ENCODE measurements around the gene BGN. TPM values are rescaled to one million over a fixed set of nuclear protein-coding genes. Genes with fewer than 3 reads are reported as not detected.

The BGN gene
- total RNA-seq, 1 donor from 2014 or later: 0.98 TPM

DNA sequence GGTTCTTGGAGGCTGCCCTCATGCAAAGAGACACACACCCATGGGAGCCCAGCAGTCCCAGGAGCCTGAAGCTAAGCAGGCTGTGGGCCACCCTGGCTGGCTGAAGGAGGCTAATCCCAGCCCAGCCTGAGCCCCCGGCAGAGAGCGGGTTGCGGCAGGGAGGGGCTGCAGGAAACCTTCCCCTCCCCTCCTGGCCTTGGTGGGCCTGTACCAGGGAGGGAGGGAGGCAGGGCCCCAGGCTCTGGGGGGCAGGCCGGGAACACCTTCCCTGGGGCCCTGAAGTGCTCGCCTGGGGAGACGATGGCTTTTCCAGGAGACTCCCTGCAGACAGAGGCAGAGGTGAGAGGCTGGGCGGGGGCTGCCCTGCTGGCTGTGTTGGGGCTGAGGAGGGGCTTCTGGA is 3.7 kb downstream of the BGN start:
- no peaks in the 10 kb centered on the region for H3K4me1 Mint-ChIP-seq (ENCODE audit: low read depth)
- peaks cover 5% of the 10 kb centered on the region for H3K36me3 Mint-ChIP-seq (ENCODE audit: insufficient read depth)
- peaks cover 8% of the 10 kb centered on the region for H3K9me3 Mint-ChIP-seq (ENCODE audit: low read depth)
- no peak overlapping the region for H3K4me3 Mint-ChIP-seq (ENCODE audit: low read depth)
- DNase-seq (ENCODE audit: low spot score, unreplicated experiment): no peak
- TF ChIP-seq, protein P1, sequence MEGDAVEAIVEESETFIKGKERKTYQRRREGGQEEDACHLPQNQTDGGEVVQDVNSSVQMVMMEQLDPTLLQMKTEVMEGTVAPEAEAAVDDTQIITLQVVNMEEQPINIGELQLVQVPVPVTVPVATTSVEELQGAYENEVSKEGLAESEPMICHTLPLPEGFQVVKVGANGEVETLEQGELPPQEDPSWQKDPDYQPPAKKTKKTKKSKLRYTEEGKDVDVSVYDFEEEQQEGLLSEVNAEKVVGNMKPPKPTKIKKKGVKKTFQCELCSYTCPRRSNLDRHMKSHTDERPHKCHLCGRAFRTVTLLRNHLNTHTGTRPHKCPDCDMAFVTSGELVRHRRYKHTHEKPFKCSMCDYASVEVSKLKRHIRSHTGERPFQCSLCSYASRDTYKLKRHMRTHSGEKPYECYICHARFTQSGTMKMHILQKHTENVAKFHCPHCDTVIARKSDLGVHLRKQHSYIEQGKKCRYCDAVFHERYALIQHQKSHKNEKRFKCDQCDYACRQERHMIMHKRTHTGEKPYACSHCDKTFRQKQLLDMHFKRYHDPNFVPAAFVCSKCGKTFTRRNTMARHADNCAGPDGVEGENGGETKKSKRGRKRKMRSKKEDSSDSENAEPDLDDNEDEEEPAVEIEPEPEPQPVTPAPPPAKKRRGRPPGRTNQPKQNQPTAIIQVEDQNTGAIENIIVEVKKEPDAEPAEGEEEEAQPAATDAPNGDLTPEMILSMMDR (IDR thresholded peaks at IDR 0.05; ENCODE audit: unreplicated experiment): no peak
- no peaks in the 10 kb centered on the region for H3K27me3 Mint-ChIP-seq
- H3K27ac Mint-ChIP-seq: no peak overlapping the region

DNA sequence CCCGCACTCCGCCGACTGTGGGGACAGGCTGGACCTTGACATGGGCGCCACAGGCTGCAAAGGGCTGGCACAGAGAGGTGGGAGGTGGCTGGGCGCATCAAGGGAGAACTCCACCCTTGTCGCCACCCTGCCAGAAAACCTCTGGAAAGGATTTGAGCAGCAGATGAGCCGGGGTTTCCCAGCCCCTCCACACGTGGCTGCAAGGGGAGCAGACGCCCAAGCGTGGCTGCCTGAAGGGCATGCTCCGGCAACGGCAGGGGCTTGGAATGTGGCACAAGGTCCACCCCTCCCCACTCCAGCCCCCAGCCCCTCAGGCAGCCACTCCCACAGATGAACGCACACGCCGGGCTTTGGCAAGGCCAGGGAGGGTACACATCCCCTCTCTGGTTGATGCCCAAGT is 4.6 kb downstream of the BGN start:
- Mint-ChIP-seq H3K27ac (no peak overlapping the region), H3K27me3 (no peaks in the 10 kb centered on the region), H3K4me1 (ENCODE audit: low read depth) (no peaks in the 10 kb centered on the region), H3K9me3 (ENCODE audit: low read depth) (peaks cover 8% of the 10 kb centered on the region), H3K36me3 (ENCODE audit: insufficient read depth) (peaks cover 5% of the 10 kb centered on the region), H3K4me3 (ENCODE audit: low read depth) (no peak overlapping the region)
- TF ChIP-seq, protein P1 (IDR thresholded peaks at IDR 0.05; ENCODE audit: unreplicated experiment): no peak
- DNase-seq (ENCODE audit: low spot score, unreplicated experiment): no peak

DNA sequence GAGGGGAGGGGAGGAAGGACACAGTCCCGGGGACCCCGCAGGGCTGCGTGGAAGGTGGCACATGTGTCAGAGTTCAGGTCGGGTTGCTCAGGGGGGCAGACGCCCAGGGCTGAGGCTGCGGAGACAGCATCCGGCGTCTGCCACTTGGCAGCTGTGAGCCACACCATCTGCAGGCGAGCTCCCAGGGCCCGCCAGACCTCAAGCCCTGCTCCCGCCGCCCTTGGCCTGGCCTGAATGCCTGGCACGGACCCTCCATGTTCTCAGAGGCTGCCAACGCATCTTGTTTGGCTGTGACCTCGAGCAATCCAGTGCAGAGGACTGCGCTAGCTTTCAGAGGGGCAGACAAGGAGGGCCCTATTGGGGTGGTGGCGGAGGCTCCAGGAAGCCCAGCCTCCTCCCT is 5.1 kb downstream of the BGN start:
- Mint-ChIP-seq H3K4me3 (ENCODE audit: low read depth) (no peak overlapping the region), H3K27ac (no peak overlapping the region), H3K9me3 (ENCODE audit: low read depth) (peaks cover 8% of the 10 kb centered on the region), H3K4me1 (ENCODE audit: low read depth) (no peaks in the 10 kb centered on the region), H3K27me3 (no peaks in the 10 kb centered on the region), H3K36me3 (ENCODE audit: insufficient read depth) (peaks cover 5% of the 10 kb centered on the region)
- TF ChIP-seq, protein P1 (IDR thresholded peaks at IDR 0.05; ENCODE audit: unreplicated experiment): no peak
- no peak for DNase-seq (ENCODE audit: low spot score, unreplicated experiment)

DNA sequence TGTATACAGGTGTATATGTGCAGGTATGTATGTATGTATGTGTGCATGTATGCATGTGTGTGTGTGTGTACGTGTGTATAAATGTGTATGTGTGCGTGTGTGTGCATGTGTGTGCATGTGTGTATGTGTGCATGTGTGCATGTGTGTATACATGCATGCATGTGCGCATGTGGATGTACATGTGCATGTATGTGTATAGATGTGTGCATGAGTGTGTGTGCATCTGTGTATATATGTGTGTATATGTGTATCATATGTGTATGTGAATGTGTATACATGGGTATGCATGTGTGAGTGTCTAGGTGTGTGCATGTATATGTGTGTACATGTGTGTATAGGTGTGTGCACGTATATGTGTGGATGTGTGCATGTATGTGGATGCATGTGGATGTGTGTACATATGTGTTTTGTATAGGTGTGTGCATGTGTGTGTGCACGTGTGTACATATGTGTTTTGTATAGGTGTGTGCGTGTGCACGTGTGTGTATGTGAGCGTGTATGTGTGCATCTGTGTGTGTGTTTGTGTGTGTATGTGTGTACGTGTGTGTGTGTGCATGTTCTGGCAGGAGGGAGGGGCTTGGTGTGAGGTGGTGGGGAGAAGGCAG is 6.0 kb downstream of the BGN start:
- Mint-ChIP-seq H3K9me3 (ENCODE audit: low read depth) (peaks cover 8% of the 10 kb centered on the region), H3K27ac (no peak overlapping the region)

DNA sequence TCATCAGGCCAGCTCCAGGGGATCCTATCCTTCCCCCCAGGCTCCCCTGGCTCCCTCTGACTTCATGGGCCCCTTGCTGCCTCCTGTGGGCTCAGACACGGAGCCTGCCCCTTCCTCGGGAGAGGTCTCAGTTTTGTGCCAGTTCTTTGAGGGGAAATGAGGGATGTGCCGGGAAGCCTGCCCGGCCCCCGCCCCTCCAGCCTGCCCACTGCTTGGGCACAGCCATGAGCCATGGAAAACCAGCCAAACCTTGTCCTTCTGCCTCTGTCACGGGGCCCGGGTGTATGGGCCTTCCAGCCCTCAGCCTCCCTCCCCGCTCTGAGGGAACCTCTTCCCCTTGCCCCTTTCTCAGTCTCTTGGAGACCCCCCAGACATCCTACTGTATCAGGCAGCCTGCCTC is 6.8 kb downstream of the BGN start:
- no peak for DNase-seq (ENCODE audit: low spot score, unreplicated experiment)
- no peaks in the 10 kb centered on the region for H3K4me1 Mint-ChIP-seq (ENCODE audit: low read depth)
- H3K36me3 Mint-ChIP-seq (ENCODE audit: insufficient read depth): peaks cover 5% of the 10 kb centered on the region
- H3K27ac Mint-ChIP-seq: no peak overlapping the region
- TF ChIP-seq, protein P1 (IDR thresholded peaks at IDR 0.05; ENCODE audit: unreplicated experiment): no peak
- H3K9me3 Mint-ChIP-seq (ENCODE audit: low read depth): peaks cover 8% of the 10 kb centered on the region
- H3K27me3 Mint-ChIP-seq: no peaks in the 10 kb centered on the region
- H3K4me3 Mint-ChIP-seq (ENCODE audit: low read depth): no peak overlapping the region

More for the DNA sequence above, 6.0 kb downstream of the BGN start:
- Mint-ChIP-seq H3K36me3 (ENCODE audit: insufficient read depth) (peaks cover 5% of the 10 kb centered on the region), H3K4me1 (ENCODE audit: low read depth) (no peaks in the 10 kb centered on the region), H3K27me3 (no peaks in the 10 kb centered on the region), H3K4me3 (ENCODE audit: low read depth) (no peak overlapping the region)
- TF ChIP-seq, protein P1 (IDR thresholded peaks at IDR 0.05; ENCODE audit: unreplicated experiment): no peak
- DNase-seq (ENCODE audit: low spot score, unreplicated experiment): no peak

Measured in progenitor cell of endocrine pancreas (in vitro differentiated cells).